Mesothelial cell of epicardium (in vitro differentiated cells): ENCODE results near the gene KCNQ2. TPM values are rescaled to one million over a fixed set of nuclear protein-coding genes. Genes with fewer than 3 reads are reported as not detected.
"Not testable (repeated sequence)": the region's sequence is repeated elsewhere in the genome, so short reads cannot be mapped to it uniquely, and the experiment has no call there.

Experiments used
- DNase-seq, 2 experiments: peaks; one replicate each; pipeline ENCODE4 v3.0.0; 2021; ENCODE audit warnings: low spot score in 2 of 2; ENCODE audit not compliant: unreplicated experiment in 2 of 2
- H3K27ac Mint-ChIP-seq: 2 replicates; pipeline ENCODE4 v1.8.0; 2021; ENCODE audit warnings: mixed read lengths
- H3K27me3 Mint-ChIP-seq: 2 replicates; pipeline ENCODE4 v1.8.0; 2021; ENCODE audit warnings: low read depth, mixed read lengths
- H3K36me3 Mint-ChIP-seq: 2 replicates; pipeline ENCODE4 v1.8.0; 2021; ENCODE audit warnings: mixed read lengths
- H3K4me1 Mint-ChIP-seq: 2 replicates; pipeline ENCODE4 v1.8.0; 2021; ENCODE audit warnings: mixed read lengths
- H3K4me3 Mint-ChIP-seq: 2 replicates; pipeline ENCODE4 v1.8.0; 2021; ENCODE audit warnings: mild to moderate bottlenecking, moderate library complexity, mixed read lengths
- H3K9me3 Mint-ChIP-seq: 2 replicates; pipeline ENCODE4 v1.8.0; 2021; ENCODE audit warnings: mixed read lengths
- CTCF ChIP-seq: fragments of 200-600 bp; sonication (generic); IDR thresholded peaks from one replicate; pipeline ENCODE4 v1.5.0; 2021; ENCODE audit warnings: antibody characterized with exemption; ENCODE audit not compliant: unreplicated experiment
- total RNA-seq: library from RNA; stranded (reverse); gene quantifications from 3 replicates; pipeline ENCODE4 v1.2.1, GENCODE V29; 2021

KCNQ2 gene
- total RNA-seq, 1 donor from 2014 or later, result 11.8 TPM

GRCh38 chr20:63484651-63485403 lies 12.4 kb upstream of the KCNQ2 start:
- DNase-seq, result no peak
- no peaks in the 10 kb centered on the region for H3K36me3 Mint-ChIP-seq
- H3K9me3 Mint-ChIP-seq, result no peaks in the 10 kb centered on the region
- H3K27ac Mint-ChIP-seq, result no peak overlapping the region
- no peak for TF ChIP-seq CTCF
- peaks cover 7% of the 10 kb centered on the region for H3K4me1 Mint-ChIP-seq
- peaks cover 63% of the 10 kb centered on the region for H3K27me3 Mint-ChIP-seq
- H3K4me3 Mint-ChIP-seq, result no peak overlapping the region

GRCh38 chr20:63484236-63484635 lies 11.8 kb upstream of the KCNQ2 start:
- Mint-ChIP-seq H3K4me1 (peaks cover 7% of the 10 kb centered on the region), H3K36me3 (no peaks in the 10 kb centered on the region), H3K4me3 (no peak overlapping the region), H3K27ac (no peak overlapping the region), H3K27me3 (peaks cover 61% of the 10 kb centered on the region), H3K9me3 (no peaks in the 10 kb centered on the region)
- TF ChIP-seq CTCF, result no peak
- DNase-seq, result no peak

- Mint-ChIP-seq H3K4me1 (peaks cover 7% of the 10 kb centered on the region), H3K4me3 (no peak overlapping the region), H3K36me3 (no peaks in the 10 kb centered on the region), H3K27ac (no peak overlapping the region), H3K27me3 (peaks cover 59% of the 10 kb centered on the region), H3K9me3 (no peaks in the 10 kb centered on the region)
- no peak for TF ChIP-seq CTCF
- DNase-seq, result no peak
Measured at GRCh38 chr20:63483834-63484233, 11.4 kb upstream of the KCNQ2 start.

GRCh38 chr20:63482021-63482587 lies 9.6 kb upstream of the KCNQ2 start:
- peaks cover 65% of the 10 kb centered on the region for H3K27me3 Mint-ChIP-seq
- H3K27ac Mint-ChIP-seq, result no peak overlapping the region
- no peak for DNase-seq
- no peaks in the 10 kb centered on the region for H3K9me3 Mint-ChIP-seq
- TF ChIP-seq CTCF, result no peak
- no peaks in the 10 kb centered on the region for H3K36me3 Mint-ChIP-seq
- H3K4me3 Mint-ChIP-seq, result no peak overlapping the region
- H3K4me1 Mint-ChIP-seq, result peaks cover 10% of the 10 kb centered on the region

- no peak overlapping the region for H3K27ac Mint-ChIP-seq
Measured at GRCh38 chr20:63481503-63481902, 9.0 kb upstream of the KCNQ2 start.

GRCh38 chr20:63479695-63480419 lies 7.4 kb upstream of the KCNQ2 start:
- H3K4me1 Mint-ChIP-seq, result peaks cover 10% of the 10 kb centered on the region
- not testable (repeated sequence) for H3K9me3 Mint-ChIP-seq, H3K36me3 Mint-ChIP-seq, H3K4me3 Mint-ChIP-seq, H3K27ac Mint-ChIP-seq, DNase-seq
- peaks cover 75% of the 10 kb centered on the region for H3K27me3 Mint-ChIP-seq

More at GRCh38 chr20:63481503-63481902, 9.0 kb upstream of the KCNQ2 start:
- DNase-seq, result no peak
- no peak for TF ChIP-seq CTCF
- H3K4me1 Mint-ChIP-seq, result peaks cover 10% of the 10 kb centered on the region
- peaks cover 70% of the 10 kb centered on the region for H3K27me3 Mint-ChIP-seq
- H3K4me3 Mint-ChIP-seq, result no peak overlapping the region
- no peaks in the 10 kb centered on the region for H3K36me3 Mint-ChIP-seq
- H3K9me3 Mint-ChIP-seq, result no peaks in the 10 kb centered on the region
